ENCODE measurements around the gene KDM5B.

DNA sequence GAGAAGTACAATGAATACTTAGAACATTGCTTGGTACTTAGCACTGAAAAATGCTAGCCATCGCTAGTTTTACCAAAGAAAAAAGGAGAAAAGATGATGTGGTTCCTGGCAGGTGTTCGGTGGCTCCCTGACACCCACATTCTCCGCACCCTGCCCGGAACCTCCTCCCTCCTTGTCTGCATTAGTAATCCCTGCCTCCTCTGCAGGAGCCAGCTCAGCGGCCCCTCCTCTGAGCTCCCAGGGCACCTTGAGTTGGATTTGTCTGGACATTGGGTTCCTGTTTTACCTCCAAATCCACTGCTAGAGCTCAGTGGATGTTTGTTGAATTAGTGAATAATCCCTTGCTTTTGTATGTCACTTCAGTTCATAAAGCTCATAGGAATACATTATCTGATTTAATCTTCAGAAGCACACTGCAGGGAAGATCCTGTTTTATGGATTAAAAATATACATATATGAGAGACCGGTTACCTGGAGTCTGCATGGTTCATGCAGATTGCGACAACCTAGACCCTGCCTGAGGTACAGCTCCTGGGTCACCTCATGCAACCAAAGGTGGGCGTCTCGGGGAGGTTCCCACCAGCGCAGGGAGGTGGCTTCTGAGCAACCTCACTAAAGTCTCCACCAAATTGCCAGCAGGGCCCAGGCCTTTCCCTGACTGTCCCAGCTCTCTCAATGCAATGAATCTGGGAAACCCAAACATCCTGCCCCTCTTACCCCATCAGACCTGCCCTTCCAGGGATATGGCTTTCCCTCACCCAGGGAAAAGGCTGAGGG, 26.7 kb upstream of the KDM5B start:
- no peak; the same call in 1 of the 2 replicates for TF ChIP-seq SPI1 (IDR thresholded peaks at IDR 0.05; ENCODE audit: borderline replicate concordance, low read depth, low read length)
- TF ChIP-seq KAT2B (IDR thresholded peaks at IDR 0.05; ENCODE audit: low read depth, low read length) = no peak
- TF ChIP-seq EGR1 (conservative IDR thresholded peaks at IDR 0.05) = no peak
- TF ChIP-seq POLR2A (conservative IDR thresholded peaks at IDR 0.05) = no peak
- no peak for TF ChIP-seq WHSC1 (IDR thresholded peaks at IDR 0.05; ENCODE audit: low read length)

All from K562 (cell line).